Astrocyte (in vitro differentiated cells and primary cell): Measurements from ENCODE around the gene MBNL2. TPM values are rescaled to one million over a fixed set of nuclear protein-coding genes. Genes with fewer than 3 reads are reported as not detected.

Experiments
- DNase-seq: peaks from one replicate; pipeline ENCODE4 v3.0.0-alpha.2; 2010; ENCODE audit warnings: low read depth
- FAIRE-seq: peaks from 2 replicates; lab custom pipeline; 2011; peaks lifted over from hg19 to GRCh38; lab: Jason Lieb, UNC
- H2AFZ ChIP-seq: 2 replicates; pipeline ENCODE4 v1.6.0; 2012; ENCODE audit warnings: low read depth, low read length, inconsistent platforms
- H3K27ac ChIP-seq: 2 replicates; pipeline ENCODE4 v1.5.1; 2011; ENCODE audit warnings: low read depth, low read length, inconsistent platforms
- H3K27me3 ChIP-seq: 2 replicates; pipeline ENCODE4 v1.6.0; 2011; ENCODE audit warnings: low read length, inconsistent platforms; ENCODE audit not compliant: insufficient read depth
- H3K36me3 ChIP-seq: 2 replicates; pipeline ENCODE4 v1.5.1; 2011; ENCODE audit warnings: low read length, inconsistent platforms; ENCODE audit not compliant: insufficient read depth
- H3K4me1 ChIP-seq: 2 replicates; pipeline ENCODE4 v1.5.1; 2011; ENCODE audit warnings: low read length, inconsistent platforms; ENCODE audit not compliant: insufficient read depth
- H3K4me2 ChIP-seq: 2 replicates; pipeline ENCODE4 v1.6.0; 2012; ENCODE audit warnings: low read length, inconsistent platforms
- H3K4me3 ChIP-seq: 2 replicates; pipeline ENCODE4 v1.5.1; 2011; ENCODE audit warnings: low read depth, mild to moderate bottlenecking, low read length, inconsistent platforms; ENCODE audit not compliant: insufficient read depth
- H3K79me2 ChIP-seq: 2 replicates; pipeline ENCODE4 v1.6.0; 2012; ENCODE audit warnings: mild to moderate bottlenecking, low read length, inconsistent platforms; ENCODE audit not compliant: insufficient read depth
- H3K9ac ChIP-seq: 2 replicates; pipeline ENCODE4 v1.6.0; 2012; ENCODE audit warnings: mild to moderate bottlenecking, low read length, inconsistent platforms
- H3K9me3 ChIP-seq: 2 replicates; pipeline ENCODE4 v1.5.1; 2012; ENCODE audit warnings: low read depth, mild to moderate bottlenecking, low read length, inconsistent platforms; ENCODE audit not compliant: insufficient read depth
- H4K20me1 ChIP-seq: 2 replicates; pipeline ENCODE4 v1.6.0; 2012; ENCODE audit warnings: low read length, inconsistent platforms; ENCODE audit not compliant: insufficient read depth
- H3K27ac Mint-ChIP-seq: one replicate; pipeline ENCODE4 v1.8.0; 2021; ENCODE audit warnings: mild to moderate bottlenecking, mixed read lengths; ENCODE audit not compliant: unreplicated experiment
- H3K27me3 Mint-ChIP-seq: one replicate; pipeline ENCODE4 v1.8.0; 2021; ENCODE audit warnings: low read depth, mixed read lengths; ENCODE audit not compliant: unreplicated experiment
- H3K36me3 Mint-ChIP-seq: one replicate; pipeline ENCODE4 v1.8.0; 2021; ENCODE audit warnings: low read depth, mixed read lengths; ENCODE audit not compliant: unreplicated experiment
- H3K4me1 Mint-ChIP-seq: one replicate; pipeline ENCODE4 v1.8.0; 2021; ENCODE audit warnings: low read depth, mixed read lengths; ENCODE audit not compliant: unreplicated experiment
- H3K4me3 Mint-ChIP-seq: one replicate; pipeline ENCODE4 v1.8.0; 2021; ENCODE audit warnings: mild to moderate bottlenecking, moderate library complexity, mixed read lengths; ENCODE audit not compliant: unreplicated experiment
- H3K9me3 Mint-ChIP-seq: one replicate; pipeline ENCODE4 v1.8.0; 2021; ENCODE audit warnings: mild to moderate bottlenecking, mixed read lengths; ENCODE audit not compliant: unreplicated experiment
- EZH2 ChIP-seq: IDR thresholded peaks from 2 replicates; pipeline ENCODE4 v1.6.1; 2012; ENCODE audit warnings: mild to moderate bottlenecking, low read length, inconsistent platforms; ENCODE audit not compliant: insufficient read depth
- total RNA-seq: library from RNA; stranded (reverse); gene quantifications from 2 replicates; pipeline ENCODE4 v1.2.1, GENCODE V29; 2021
- TF ChIP-seq, protein P1 (sequence below): IDR thresholded peaks from 2 replicates; pipeline ENCODE4 v1.5.1; 2011; ENCODE audit warnings: low read depth, mild to moderate bottlenecking, inconsistent platforms, low read length, moderate library complexity; ENCODE audit not compliant: insufficient read depth

The MBNL2 gene
- total RNA-seq, 1 donor from 2014 or later = 66.5 TPM

GRCh38 chr13:97286317-97287046 lies 64.3 kb downstream of the MBNL2 start:
- TF ChIP-seq, protein P1, sequence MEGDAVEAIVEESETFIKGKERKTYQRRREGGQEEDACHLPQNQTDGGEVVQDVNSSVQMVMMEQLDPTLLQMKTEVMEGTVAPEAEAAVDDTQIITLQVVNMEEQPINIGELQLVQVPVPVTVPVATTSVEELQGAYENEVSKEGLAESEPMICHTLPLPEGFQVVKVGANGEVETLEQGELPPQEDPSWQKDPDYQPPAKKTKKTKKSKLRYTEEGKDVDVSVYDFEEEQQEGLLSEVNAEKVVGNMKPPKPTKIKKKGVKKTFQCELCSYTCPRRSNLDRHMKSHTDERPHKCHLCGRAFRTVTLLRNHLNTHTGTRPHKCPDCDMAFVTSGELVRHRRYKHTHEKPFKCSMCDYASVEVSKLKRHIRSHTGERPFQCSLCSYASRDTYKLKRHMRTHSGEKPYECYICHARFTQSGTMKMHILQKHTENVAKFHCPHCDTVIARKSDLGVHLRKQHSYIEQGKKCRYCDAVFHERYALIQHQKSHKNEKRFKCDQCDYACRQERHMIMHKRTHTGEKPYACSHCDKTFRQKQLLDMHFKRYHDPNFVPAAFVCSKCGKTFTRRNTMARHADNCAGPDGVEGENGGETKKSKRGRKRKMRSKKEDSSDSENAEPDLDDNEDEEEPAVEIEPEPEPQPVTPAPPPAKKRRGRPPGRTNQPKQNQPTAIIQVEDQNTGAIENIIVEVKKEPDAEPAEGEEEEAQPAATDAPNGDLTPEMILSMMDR = no peak
- Mint-ChIP-seq H3K27ac (no peak overlapping the region), H3K27me3 (no peaks in the 10 kb centered on the region), H3K4me1 (peaks cover 37% of the 10 kb centered on the region), H3K4me3 (no peak overlapping the region), H3K36me3 (peaks cover 9% of the 10 kb centered on the region), H3K9me3 (no peaks in the 10 kb centered on the region)
- Histone ChIP-seq H3K9me3 (no peaks in the 10 kb centered on the region), H4K20me1 (peaks cover 63% of the 10 kb centered on the region), H3K79me2 (peaks cover 87% of the 10 kb centered on the region), H3K27ac (no peak overlapping the region), H3K9ac (no peak overlapping the region), H3K36me3 (peaks cover 4% of the 10 kb centered on the region), H3K4me2 (no peak overlapping the region), H3K27me3 (no peaks in the 10 kb centered on the region), H3K4me1 (peaks cover 18% of the 10 kb centered on the region), H3K4me3 (no peak overlapping the region), H2AFZ (no peak overlapping the region)
- FAIRE-seq (no peak), DNase-seq (no peak)

DNA sequence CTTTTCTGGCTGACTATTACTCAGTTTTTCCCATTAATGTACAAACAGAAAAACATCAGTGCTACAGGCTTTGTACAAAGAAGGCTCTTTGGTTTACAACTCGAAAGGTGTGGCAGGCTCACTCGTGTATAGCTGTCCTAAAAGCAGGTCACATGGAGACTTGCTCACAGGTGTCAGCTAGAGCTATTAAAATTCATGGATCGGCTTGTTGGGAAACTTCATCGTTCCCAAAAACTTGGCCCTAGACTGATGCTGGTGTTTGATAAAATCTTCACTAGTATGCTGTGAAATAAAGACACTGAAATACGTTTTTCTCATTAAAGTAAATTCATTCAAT lies 64.9 kb downstream of the MBNL2 start:
- TF ChIP-seq, protein P1 = no peak
- no peak for TF ChIP-seq EZH2
- Mint-ChIP-seq H3K4me3 (no peak overlapping the region), H3K4me1 (peaks cover 37% of the 10 kb centered on the region), H3K27me3 (no peaks in the 10 kb centered on the region), H3K36me3 (peaks cover 9% of the 10 kb centered on the region), H3K9me3 (no peaks in the 10 kb centered on the region), H3K27ac (no peak overlapping the region)
- Histone ChIP-seq H4K20me1 (peaks cover 58% of the 10 kb centered on the region), H3K4me1 (peaks cover 18% of the 10 kb centered on the region), H3K27ac (no peak overlapping the region), H3K27me3 (no peaks in the 10 kb centered on the region), H3K4me2 (no peak overlapping the region), H3K79me2 (peaks cover 84% of the 10 kb centered on the region), H3K36me3 (peaks cover 4% of the 10 kb centered on the region), H3K4me3 (no peak overlapping the region), H2AFZ (no peak overlapping the region), H3K9ac (no peak overlapping the region), H3K9me3 (no peaks in the 10 kb centered on the region)
- DNase-seq (no peak), FAIRE-seq (no peak)

DNA sequence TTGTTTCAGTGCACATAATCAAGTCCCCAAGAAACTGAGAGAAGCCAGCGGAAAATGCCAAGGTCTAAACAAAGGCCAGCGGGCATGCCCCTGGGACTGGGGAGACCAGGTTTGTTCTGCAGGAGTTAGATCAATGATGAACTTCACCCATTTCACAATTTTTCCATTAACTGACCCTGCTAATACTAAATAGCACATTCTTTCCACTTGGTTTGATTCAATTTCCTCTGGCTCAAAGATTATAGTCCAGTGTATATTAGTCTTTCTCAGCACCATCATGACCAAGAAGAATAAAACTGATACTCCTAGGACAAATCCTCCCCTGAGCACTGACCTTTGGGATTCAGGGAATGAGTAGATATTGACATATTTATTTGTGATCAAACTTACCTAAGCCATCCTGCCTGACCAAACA lies 66.4 kb downstream of the MBNL2 start:
- no peak for DNase-seq
- Mint-ChIP-seq H3K9me3 (no peaks in the 10 kb centered on the region), H3K27ac (no peak overlapping the region), H3K36me3 (peaks cover 9% of the 10 kb centered on the region), H3K27me3 (no peaks in the 10 kb centered on the region), H3K4me3 (no peak overlapping the region), H3K4me1 (peaks cover 30% of the 10 kb centered on the region)
- peaks cover 9% of the 10 kb centered on the region for H3K4me1 ChIP-seq
- H3K4me3 ChIP-seq = no peak overlapping the region
- no peak overlapping the region for H3K4me2 ChIP-seq
- peaks cover 4% of the 10 kb centered on the region for H3K36me3 ChIP-seq
- no peak overlapping the region for H3K9ac ChIP-seq
- TF ChIP-seq, protein P1 = no peak
- no peak for TF ChIP-seq EZH2
- H2AFZ ChIP-seq = no peak overlapping the region
- no peaks in the 10 kb centered on the region for H3K9me3 ChIP-seq
- H3K27ac ChIP-seq = no peak overlapping the region
- no peak for FAIRE-seq
- H3K79me2 ChIP-seq = peaks cover 84% of the 10 kb centered on the region
- peaks cover 48% of the 10 kb centered on the region for H4K20me1 ChIP-seq
- H3K27me3 ChIP-seq = no peaks in the 10 kb centered on the region
